ES-I3 (cell line): ENCODE results near the gene ID3.

Experiments used
- H3K36me3 ChIP-seq: 2 replicates; pipeline ENCODE4 v1.6.1; 2013; ENCODE audit warnings: mild to moderate bottlenecking, low read length, control low read depth, moderate library complexity; ENCODE audit not compliant: insufficient read depth
- H3K4me1 ChIP-seq: 2 replicates; pipeline ENCODE4 v1.6.1; 2013; ENCODE audit warnings: mild to moderate bottlenecking, control low read depth, low read length; ENCODE audit not compliant: insufficient read depth
- H3K9ac ChIP-seq: 2 replicates; pipeline ENCODE4 v1.6.1; 2013; ENCODE audit warnings: low read depth, mild to moderate bottlenecking, low read length, moderate library complexity
- H3K9me3 ChIP-seq: 2 replicates; pipeline ENCODE4 v1.6.1; 2013; ENCODE audit warnings: mild to moderate bottlenecking, low read length, moderate library complexity; ENCODE audit not compliant: control insufficient read depth, insufficient read depth

Gene ID3

DNA sequence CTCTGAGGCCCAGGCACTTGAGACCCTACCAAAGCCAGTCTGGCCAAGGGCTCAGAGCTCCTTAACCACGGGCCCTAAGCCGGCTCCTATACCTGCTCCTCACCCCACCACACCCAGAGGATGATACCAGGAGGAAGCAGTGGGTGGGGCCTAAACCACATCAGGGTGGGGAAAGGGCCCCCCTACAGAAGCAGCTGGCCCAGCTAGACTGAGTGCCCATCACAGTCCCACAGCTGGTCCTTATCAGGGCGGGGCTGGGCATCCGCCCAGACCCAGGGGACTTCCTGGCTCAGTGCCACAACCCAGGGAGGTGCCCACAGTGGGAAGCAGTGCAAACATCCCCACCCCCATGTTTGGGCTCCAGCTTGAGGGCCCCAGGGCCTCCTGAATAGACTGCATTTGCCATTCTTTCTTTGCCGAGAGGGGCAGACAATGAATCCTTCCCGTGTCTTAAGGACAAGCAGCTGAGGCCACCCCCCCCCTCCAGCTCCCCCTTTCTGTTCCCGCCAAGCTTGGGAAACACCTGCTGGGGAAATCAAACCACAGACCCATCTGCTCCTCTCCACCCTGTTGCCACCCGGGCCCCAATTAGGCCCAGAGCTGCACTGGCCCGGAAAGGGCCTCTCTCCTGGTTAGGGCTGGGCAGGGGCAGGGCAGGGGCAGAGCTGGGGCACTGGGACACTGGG lies 34.4 kb downstream of the ID3 start:
- Histone ChIP-seq H3K9me3 (no peaks in the 10 kb centered on the region), H3K36me3 (no peaks in the 10 kb centered on the region), H3K4me1 (peaks cover 14% of the 10 kb centered on the region; the same call in 1 of the 2 replicates), H3K9ac (no peak overlapping the region)

DNA sequence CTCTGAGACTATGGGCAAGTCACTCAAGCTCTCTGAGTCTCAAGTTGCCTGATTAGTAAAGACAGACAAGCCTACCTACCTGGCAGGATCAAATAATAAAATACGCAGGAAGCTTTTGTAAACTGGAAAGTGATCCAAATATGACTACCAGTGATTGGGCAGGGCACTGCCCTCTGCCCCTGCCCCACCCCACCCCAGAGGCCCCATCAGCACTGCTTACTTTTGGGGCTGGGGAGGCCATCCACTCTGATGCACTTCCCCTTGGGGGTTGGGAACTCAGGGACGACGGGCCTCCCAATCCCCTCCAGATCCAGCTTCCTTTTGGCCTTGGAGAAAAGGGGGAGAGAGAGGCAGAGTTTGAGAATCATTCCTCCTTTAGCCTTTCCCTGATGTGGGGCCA lies 35.1 kb downstream of the ID3 start:
- Histone ChIP-seq H3K9me3 (no peaks in the 10 kb centered on the region), H3K9ac (no peak overlapping the region), H3K4me1 (peaks cover 14% of the 10 kb centered on the region; the same call in 1 of the 2 replicates), H3K36me3 (no peaks in the 10 kb centered on the region)

DNA sequence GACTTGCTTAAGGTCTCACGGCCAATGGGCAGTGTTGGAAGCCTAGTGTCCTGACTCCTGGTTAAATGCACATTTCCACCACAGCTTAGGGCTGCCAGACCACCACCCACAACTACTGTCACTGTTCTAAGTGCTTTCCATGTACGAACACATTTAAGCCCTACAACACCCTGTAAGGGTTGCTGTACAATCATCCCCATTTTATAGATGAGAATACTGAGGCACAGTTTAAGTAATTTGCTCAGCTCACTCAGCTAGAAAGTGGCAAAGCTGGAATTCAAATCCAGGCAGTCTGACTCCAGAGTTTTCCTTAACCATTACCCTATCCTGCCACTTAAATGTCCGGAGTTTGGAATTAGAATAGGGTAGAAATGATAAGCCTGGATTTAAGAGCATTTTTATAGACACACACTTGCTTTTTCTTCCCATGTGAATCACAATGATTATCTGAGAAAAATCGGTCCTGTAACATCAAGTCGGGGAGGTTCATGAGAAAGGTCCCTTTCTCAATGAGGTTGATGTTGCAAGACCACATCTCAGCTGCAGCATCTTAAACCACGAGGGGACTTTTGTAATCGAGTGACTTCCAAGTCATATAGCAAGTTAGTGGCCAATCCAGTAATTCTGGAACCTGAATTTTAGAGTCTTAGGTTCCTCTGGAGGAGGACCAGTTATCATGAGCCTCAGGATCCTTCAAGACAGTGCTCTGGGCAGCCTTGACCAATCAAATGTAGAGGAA lies 36.9 kb downstream of the ID3 start:
- peaks cover 9% of the 10 kb centered on the region; the same call in 1 of the 2 replicates for H3K4me1 ChIP-seq

DNA sequence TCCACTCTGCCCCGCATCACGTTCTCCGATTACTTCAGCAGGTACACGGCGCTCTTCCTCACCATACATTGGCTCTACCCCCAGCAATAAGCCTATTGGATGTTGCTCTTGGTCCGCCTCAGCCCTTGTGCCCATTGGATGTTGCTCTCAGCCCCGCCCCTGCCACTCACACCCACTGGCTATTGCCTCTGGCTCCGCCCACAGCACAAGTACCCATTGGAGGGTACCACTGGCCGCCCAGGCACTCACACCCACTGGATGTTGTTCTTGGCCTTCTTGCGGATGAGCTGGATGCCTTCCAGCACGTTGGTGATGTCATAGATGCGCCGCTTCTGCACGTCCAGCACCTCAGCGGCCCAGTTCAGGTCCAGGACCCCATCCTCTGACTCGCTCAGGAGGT lies 37.7 kb downstream of the ID3 start:
- Histone ChIP-seq H3K36me3 (no peaks in the 10 kb centered on the region), H3K9me3 (no peaks in the 10 kb centered on the region), H3K4me1 (peaks cover 9% of the 10 kb centered on the region; the same call in 1 of the 2 replicates), H3K9ac (no peak overlapping the region)

More for the DNA sequence above, 36.9 kb downstream of the ID3 start:
- Histone ChIP-seq H3K36me3 (no peaks in the 10 kb centered on the region), H3K9ac (no peak overlapping the region), H3K9me3 (no peaks in the 10 kb centered on the region)

DNA sequence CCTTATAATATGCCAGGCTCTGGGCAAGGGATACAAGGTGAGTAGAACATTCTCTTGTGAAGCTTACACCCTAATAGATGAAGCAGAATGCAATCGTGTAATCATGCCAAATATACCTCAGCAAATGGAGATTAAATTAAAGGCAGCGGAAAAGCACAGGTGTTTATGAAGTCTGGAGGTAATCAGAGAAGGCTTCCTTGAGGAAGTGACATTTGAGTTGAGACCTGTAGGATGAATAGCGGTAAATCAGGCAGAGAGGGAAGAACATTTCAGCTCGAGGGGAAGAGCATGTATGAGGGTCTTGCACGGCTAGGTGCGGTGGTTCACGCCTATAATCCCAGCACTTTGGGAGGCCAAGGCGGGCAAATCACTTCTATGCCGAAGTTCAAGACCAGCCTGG lies 41.7 kb downstream of the ID3 start:
- no peaks in the 10 kb centered on the region for H3K4me1 ChIP-seq
- no peaks in the 10 kb centered on the region for H3K9me3 ChIP-seq
- no peak overlapping the region for H3K9ac ChIP-seq
- no peaks in the 10 kb centered on the region for H3K36me3 ChIP-seq

DNA sequence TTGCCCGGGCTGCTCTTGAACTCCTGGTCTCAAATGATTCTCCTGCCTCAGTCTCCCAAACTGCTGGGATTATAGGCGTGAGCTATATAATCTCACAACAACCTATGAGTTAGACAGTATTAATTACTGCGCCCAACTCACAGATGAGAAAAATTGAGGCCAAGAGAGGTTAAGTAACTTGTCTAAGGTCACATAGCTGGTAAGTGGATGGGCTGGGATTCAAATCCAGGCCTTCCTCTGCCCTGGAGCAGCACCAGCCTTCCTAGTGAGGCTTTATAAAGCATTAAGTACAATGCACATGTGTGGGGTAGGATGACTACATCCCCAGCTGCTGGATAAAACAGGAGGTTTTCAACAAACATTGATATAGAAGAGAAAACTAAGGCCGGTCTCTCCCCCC lies 43.4 kb downstream of the ID3 start:
- Histone ChIP-seq H3K9me3 (no peaks in the 10 kb centered on the region), H3K36me3 (no peaks in the 10 kb centered on the region)

DNA sequence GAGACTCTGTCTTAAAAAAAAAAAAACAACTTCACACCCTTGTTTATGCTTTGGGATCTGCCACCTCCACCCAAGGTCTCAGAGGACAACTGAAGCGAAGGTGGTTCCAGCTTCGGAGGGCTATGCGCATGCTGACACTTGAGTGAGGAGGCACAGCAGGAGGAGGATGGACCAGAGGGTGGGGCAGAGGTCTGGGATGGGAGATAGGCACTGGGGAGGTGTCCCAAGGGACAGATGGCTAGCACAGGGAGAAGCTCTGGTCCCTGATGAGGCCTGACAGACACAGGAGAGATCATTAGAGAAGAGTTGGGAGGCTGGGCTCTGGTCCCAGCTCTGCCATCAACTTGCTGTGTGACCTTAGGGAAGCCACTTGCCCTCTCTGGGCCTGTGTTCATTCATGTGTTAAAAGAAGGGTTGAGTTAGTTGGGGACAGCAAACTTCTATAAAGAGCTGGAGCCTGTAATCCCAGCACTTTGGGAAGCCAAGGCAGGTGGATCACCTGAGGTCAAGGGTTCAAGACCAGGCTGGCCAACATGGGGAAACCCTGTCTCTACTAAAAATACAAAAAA lies 45.1 kb downstream of the ID3 start:
- no peaks in the 10 kb centered on the region for H3K36me3 ChIP-seq

More for the DNA sequence above, 43.4 kb downstream of the ID3 start:
- Histone ChIP-seq H3K9ac (no peak overlapping the region), H3K4me1 (no peaks in the 10 kb centered on the region)

DNA sequence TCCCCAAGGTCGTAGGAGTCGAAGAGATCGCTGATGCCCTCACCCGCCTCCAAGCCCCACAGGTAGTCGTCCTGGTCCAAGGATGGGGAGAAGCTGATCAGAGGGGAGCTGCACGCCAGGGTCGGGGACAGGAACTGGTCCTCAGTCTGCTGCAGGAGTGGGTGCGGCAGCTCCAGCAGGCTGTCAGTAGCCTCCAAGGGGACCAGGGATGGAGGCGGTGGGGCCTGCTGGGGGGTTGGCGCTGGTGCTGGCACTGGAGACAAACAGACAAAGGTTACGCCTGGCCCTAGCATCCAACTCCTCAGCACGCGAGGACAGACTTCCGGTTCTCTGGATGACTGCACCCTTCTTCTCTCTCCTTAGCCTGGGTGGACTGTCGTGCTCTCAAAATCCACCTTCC lies 49.4 kb downstream of the ID3 start:
- no peaks in the 10 kb centered on the region for H3K36me3 ChIP-seq
- no peak overlapping the region for H3K9ac ChIP-seq
- no peaks in the 10 kb centered on the region for H3K4me1 ChIP-seq
- no peaks in the 10 kb centered on the region for H3K9me3 ChIP-seq

More for the DNA sequence above, 45.1 kb downstream of the ID3 start:
- Histone ChIP-seq H3K9ac (no peak overlapping the region), H3K9me3 (no peaks in the 10 kb centered on the region), H3K4me1 (no peaks in the 10 kb centered on the region)
